GM12801 (cell line): ENCODE measurements around the gene RPTOR.

ENCODE experiments used
- CTCF ChIP-seq: IDR thresholded peaks from one replicate; pipeline ENCODE4 v1.5.1; 2011; ENCODE audit warnings: control low read depth; ENCODE audit not compliant: insufficient read length; ENCODE audit errors: extremely low read depth

Gene RPTOR

GRCh38 chr17:80807882-80808281 lies 263.2 kb downstream of the RPTOR start:
- TF ChIP-seq CTCF, result no peak

GRCh38 chr17:80811181-80812105 lies 266.8 kb downstream of the RPTOR start:
- no peak for TF ChIP-seq CTCF

GRCh38 chr17:80812362-80813088 lies 267.9 kb downstream of the RPTOR start:
- no peak for TF ChIP-seq CTCF

- no peak for TF ChIP-seq CTCF
Observed at GRCh38 chr17:80813318-80813717, 268.7 kb downstream of the RPTOR start.

GRCh38 chr17:80814491-80814890 lies 269.9 kb downstream of the RPTOR start:
- no peak for TF ChIP-seq CTCF

- TF ChIP-seq CTCF, result no peak
Observed at GRCh38 chr17:80815151-80815681, 270.6 kb downstream of the RPTOR start.
